H9 (cell line): Measurements from ENCODE around the gene MT1A. TPM values are rescaled to one million over a fixed set of nuclear protein-coding genes. Genes with fewer than 3 reads are reported as not detected.

Experiments
- DNase-seq: peaks from one replicate; pipeline ENCODE4 v3.0.0-alpha.2; 2017
- H2AFZ ChIP-seq: one replicate; pipeline ENCODE4 v1.6.1; 2013; ENCODE audit warnings: mild to moderate bottlenecking, low read length, control low read depth, moderate library complexity
- H2AK5ac ChIP-seq: 2 replicates; pipeline ENCODE4 v1.6.1; 2013; ENCODE audit warnings: low read length, control low read depth, mixed read lengths; ENCODE audit not compliant: insufficient read length
- H2BK120ac ChIP-seq: one replicate; pipeline ENCODE4 v1.6.1; 2013; ENCODE audit warnings: low read depth, mild to moderate bottlenecking, low read length, control low read depth, inconsistent platforms; ENCODE audit not compliant: poor library complexity, severe bottlenecking
- H2BK12ac ChIP-seq: 2 replicates; pipeline ENCODE4 v1.6.1; 2013; ENCODE audit warnings: low read length, control low read depth, mixed read lengths, low read depth; ENCODE audit not compliant: insufficient read length
- H2BK15ac ChIP-seq: 2 replicates; pipeline ENCODE4 v1.6.1; 2013; ENCODE audit warnings: low read depth, low read length, control low read depth
- H2BK20ac ChIP-seq: one replicate; pipeline ENCODE4 v1.6.1; 2013; ENCODE audit warnings: low read depth, mild to moderate bottlenecking, low read length, control low read depth, inconsistent platforms; ENCODE audit not compliant: poor library complexity, severe bottlenecking
- H2BK5ac ChIP-seq: 2 replicates; pipeline ENCODE4 v1.6.1; 2013; ENCODE audit warnings: low read length, control low read depth, mixed read lengths; ENCODE audit not compliant: insufficient read length
- H3K14ac ChIP-seq: 2 replicates; pipeline ENCODE4 v1.6.1; 2013; ENCODE audit warnings: low read length, control low read depth; ENCODE audit not compliant: insufficient read depth
- H3K18ac ChIP-seq: 2 replicates; pipeline ENCODE4 v1.6.1; 2013; ENCODE audit warnings: low read depth, mild to moderate bottlenecking, mixed read lengths, low read length, control low read depth; ENCODE audit not compliant: insufficient read length
- H3K23ac ChIP-seq: 2 replicates; pipeline ENCODE4 v1.6.1; 2013; ENCODE audit warnings: low read length, control low read depth, mixed read lengths, low read depth; ENCODE audit not compliant: insufficient read length
- H3K23me2 ChIP-seq: 2 replicates; pipeline ENCODE4 v1.6.1; 2013; ENCODE audit warnings: low read depth, mild to moderate bottlenecking, mixed read lengths, low read length, control low read depth; ENCODE audit not compliant: insufficient read length, poor library complexity, severe bottlenecking
- H3K27ac ChIP-seq: 2 replicates; pipeline ENCODE4 v1.5.1; 2013; ENCODE audit warnings: low read length, control low read depth, mixed read lengths, low read depth; ENCODE audit not compliant: insufficient read length
- H3K27me3 ChIP-seq: 2 replicates; pipeline ENCODE4 v1.6.1; 2013; ENCODE audit warnings: low read length, control low read depth, inconsistent platforms; ENCODE audit not compliant: insufficient read depth
- H3K4ac ChIP-seq: 2 replicates; pipeline ENCODE4 v1.6.1; 2013; ENCODE audit warnings: low read depth, mild to moderate bottlenecking, control low read depth, inconsistent platforms, low read length, moderate library complexity
- H3K4me1 ChIP-seq: 2 replicates; pipeline ENCODE4 v1.6.1; 2013; ENCODE audit warnings: low read length, control low read depth, inconsistent platforms; ENCODE audit not compliant: insufficient read depth
- H3K4me2 ChIP-seq: 2 replicates; pipeline ENCODE4 v1.6.1; 2013; ENCODE audit warnings: low read length, control low read depth, mixed read lengths; ENCODE audit not compliant: insufficient read length, insufficient read depth
- H3K56ac ChIP-seq: 2 replicates; pipeline ENCODE4 v1.6.1; 2013; ENCODE audit warnings: low read depth, mild to moderate bottlenecking, mixed read lengths, low read length, control low read depth; ENCODE audit not compliant: insufficient read length
- H3K79me1 ChIP-seq: 2 replicates; pipeline ENCODE4 v1.6.1; 2013; ENCODE audit warnings: low read depth, mild to moderate bottlenecking, moderate library complexity, low read length, control low read depth, inconsistent platforms; ENCODE audit not compliant: insufficient read depth, poor library complexity, severe bottlenecking
- H3K79me2 ChIP-seq: 2 replicates; pipeline ENCODE4 v1.6.1; 2013; ENCODE audit warnings: low read length, control low read depth, inconsistent platforms; ENCODE audit not compliant: insufficient read depth
- H3K9ac ChIP-seq: 2 replicates; pipeline ENCODE4 v1.6.1; 2013; ENCODE audit warnings: low read length, control low read depth, mixed read lengths; ENCODE audit not compliant: insufficient read length; ENCODE audit errors: extremely low read depth
- H3K9me3 ChIP-seq: one replicate; pipeline ENCODE4 v1.6.1; 2013; ENCODE audit warnings: low read depth, low read length, inconsistent platforms; ENCODE audit not compliant: control insufficient read depth
- H3T11ph ChIP-seq: one replicate; pipeline ENCODE4 v1.6.1; 2013; ENCODE audit warnings: mild to moderate bottlenecking, low read length, control low read depth, inconsistent platforms
- H4K20me1 ChIP-seq: one replicate; pipeline ENCODE4 v1.6.1; 2013; ENCODE audit not compliant: control insufficient read depth, insufficient read length, insufficient read depth
- H4K5ac ChIP-seq: 2 replicates; pipeline ENCODE4 v1.6.1; 2013; ENCODE audit warnings: low read depth, mild to moderate bottlenecking, mixed read lengths, low read length, control low read depth; ENCODE audit not compliant: insufficient read length
- H4K8ac ChIP-seq: replicated peaks from 2 replicates; pipeline ENCODE4 v1.6.1; 2013; ENCODE audit warnings: low read length, control low read depth, mixed read lengths, low read depth; ENCODE audit not compliant: insufficient read length
- H4K91ac ChIP-seq: 2 replicates; pipeline ENCODE4 v1.6.1; 2013; ENCODE audit warnings: low read depth, mild to moderate bottlenecking, moderate library complexity, mixed read lengths, low read length, control low read depth; ENCODE audit not compliant: insufficient read length
- H3K27ac Mint-ChIP-seq, 3 experiments: 2 replicates in 2 of 3; 3 replicates in 1 of 3; pipeline ENCODE4 v1.8.0; 2020 to 2021; ENCODE audit warnings: mixed read lengths in 3 of 3, mild to moderate bottlenecking in 1 of 3, moderate library complexity in 1 of 3
- H3K27me3 Mint-ChIP-seq: 2 replicates; pipeline ENCODE4 v1.8.0; 2021; ENCODE audit warnings: low read depth, mild to moderate bottlenecking, moderate library complexity, mixed read lengths
- H3K36me3 Mint-ChIP-seq, 3 experiments: 2 replicates in 2 of 3; 3 replicates in 1 of 3; pipeline ENCODE4 v1.8.0; 2020 to 2021; ENCODE audit warnings: low read depth in 3 of 3, mixed read lengths in 3 of 3; ENCODE audit not compliant: insufficient read depth in 1 of 3
- H3K4me1 Mint-ChIP-seq, 2 experiments: 2 replicates each; pipeline ENCODE4 v1.8.0; 2020; ENCODE audit warnings: mixed read lengths in 2 of 2
- H3K4me3 Mint-ChIP-seq, 2 experiments: 2 replicates in 1 of 2; 3 replicates in 1 of 2; pipeline ENCODE4 v1.8.0; 2020 to 2021; ENCODE audit warnings: mild to moderate bottlenecking in 2 of 2, mixed read lengths in 2 of 2, moderate library complexity in 1 of 2
- H3K9me3 Mint-ChIP-seq, 2 experiments: 2 replicates in 1 of 2; 3 replicates in 1 of 2; pipeline ENCODE4 v1.8.0; 2020; ENCODE audit warnings: mild to moderate bottlenecking in 2 of 2, mixed read lengths in 2 of 2, moderate library complexity in 1 of 2
- WGBS: extraction: QIAGEN DNeasy Blood & Tissue Kit; methylation state at CpG from one replicate; pipeline ENCODE4 v1.1.7; 2013; ENCODE audit warnings: missing lambda C conversion rate, low lambda C conversion rate, mixed read lengths; ENCODE audit not compliant: insufficient read length; ENCODE audit errors: extremely low coverage; 5-methylcytosine and 5-hydroxymethylcytosine counted together
- total RNA-seq: library from RNA; stranded (reverse); gene quantifications from 2 replicates; pipeline ENCODE4 v1.2.1, GENCODE V29; 2021
- TF ChIP-seq, protein P1 (sequence below): fragments of 200-600 bp; sonication (generic); conservative IDR thresholded peaks from 3 replicates; pipeline ENCODE4 v1.8.0; 2021; ENCODE audit warnings: antibody characterized with exemption, mild to moderate bottlenecking

Gene MT1A
- total RNA-seq, 1 experiment from 2014 or later = not detected

DNA sequence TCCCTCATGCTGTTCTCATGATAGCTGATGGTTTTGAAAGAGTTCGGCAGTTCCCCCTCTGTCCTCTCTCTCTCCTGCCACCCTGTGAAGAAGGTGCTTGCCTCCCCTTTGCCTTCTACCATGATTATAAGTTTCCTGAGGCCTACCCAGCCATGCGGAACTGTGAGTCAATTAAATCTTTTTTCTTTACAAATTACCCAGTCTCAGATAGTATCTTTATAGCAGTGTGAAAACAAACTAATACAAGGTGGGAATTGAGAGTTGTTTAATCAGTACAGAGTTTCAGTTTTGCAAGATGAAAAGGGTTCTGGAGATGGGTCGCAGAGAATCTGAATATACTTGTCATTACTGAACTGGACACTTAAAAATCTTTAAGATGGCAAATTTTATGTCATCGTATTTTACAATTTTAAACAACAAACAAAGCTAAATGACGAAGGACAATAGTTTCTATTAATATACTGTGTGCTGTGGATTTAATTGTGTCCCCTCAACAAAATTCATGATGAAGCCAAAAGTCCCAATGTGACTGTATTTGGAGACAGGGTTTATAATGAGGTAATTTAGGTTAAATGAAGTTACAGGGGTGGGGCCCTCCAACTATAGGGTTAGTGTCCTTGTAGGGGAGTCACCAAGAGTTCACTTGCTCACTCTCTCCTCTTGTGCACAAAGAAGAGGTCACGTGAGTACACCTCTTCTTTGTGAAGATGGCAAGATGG lies 44.7 kb upstream of the MT1A start:
- Histone ChIP-seq H3K27me3 (peaks cover 24% of the 10 kb centered on the region; the same call in 1 of the 2 replicates), H2BK5ac (no peak overlapping the region), H2BK20ac (no peak overlapping the region), H2BK120ac (no peak overlapping the region), H3K23ac (no peak overlapping the region), H3K4me1 (no peaks in the 10 kb centered on the region), H3K79me2 (no peaks in the 10 kb centered on the region), H3K27ac (no peak overlapping the region), H2BK12ac (no peak overlapping the region), H3K9ac (no peak overlapping the region), H4K20me1 (peaks cover 3% of the 10 kb centered on the region), H2BK15ac (no peak overlapping the region), H2AK5ac (no peak overlapping the region), H3T11ph (no peak overlapping the region), H4K8ac (no peak overlapping the region), H3K23me2 (peaks cover 8% of the 10 kb centered on the region), H3K56ac (no peak overlapping the region), H2AFZ (no peak overlapping the region), H3K9me3 (no peaks in the 10 kb centered on the region), H3K79me1 (no peaks in the 10 kb centered on the region), H4K91ac (no peak overlapping the region), H4K5ac (no peak overlapping the region), H3K18ac (no peak overlapping the region), H3K14ac (no peak overlapping the region), H3K4ac (no peak overlapping the region), H3K4me2 (no peak overlapping the region)
- Mint-ChIP-seq H3K36me3 (no peaks in the 10 kb centered on the region), H3K27me3 (peaks cover 65% of the 10 kb centered on the region), H3K4me1 (peaks cover 5 to 11% of the 10 kb centered on the region in 2 experiments), H3K9me3 (peaks cover 0 to 3% of the 10 kb centered on the region in 2 experiments; a peak in 2 of 5 replicates), H3K27ac (no peak overlapping the region), H3K4me3 (no peak overlapping the region)
- DNase-seq = no peak
- WGBS = no CpG with 5 or more reads among the region's 6 CpGs
- TF ChIP-seq, protein P1, sequence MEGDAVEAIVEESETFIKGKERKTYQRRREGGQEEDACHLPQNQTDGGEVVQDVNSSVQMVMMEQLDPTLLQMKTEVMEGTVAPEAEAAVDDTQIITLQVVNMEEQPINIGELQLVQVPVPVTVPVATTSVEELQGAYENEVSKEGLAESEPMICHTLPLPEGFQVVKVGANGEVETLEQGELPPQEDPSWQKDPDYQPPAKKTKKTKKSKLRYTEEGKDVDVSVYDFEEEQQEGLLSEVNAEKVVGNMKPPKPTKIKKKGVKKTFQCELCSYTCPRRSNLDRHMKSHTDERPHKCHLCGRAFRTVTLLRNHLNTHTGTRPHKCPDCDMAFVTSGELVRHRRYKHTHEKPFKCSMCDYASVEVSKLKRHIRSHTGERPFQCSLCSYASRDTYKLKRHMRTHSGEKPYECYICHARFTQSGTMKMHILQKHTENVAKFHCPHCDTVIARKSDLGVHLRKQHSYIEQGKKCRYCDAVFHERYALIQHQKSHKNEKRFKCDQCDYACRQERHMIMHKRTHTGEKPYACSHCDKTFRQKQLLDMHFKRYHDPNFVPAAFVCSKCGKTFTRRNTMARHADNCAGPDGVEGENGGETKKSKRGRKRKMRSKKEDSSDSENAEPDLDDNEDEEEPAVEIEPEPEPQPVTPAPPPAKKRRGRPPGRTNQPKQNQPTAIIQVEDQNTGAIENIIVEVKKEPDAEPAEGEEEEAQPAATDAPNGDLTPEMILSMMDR = no peak
